GM20000 (cell line): ENCODE data around the gene B3GALT5.

Experiments
- DNase-seq: peaks from one replicate; pipeline ENCODE4 v3.0.0; 2012; ENCODE audit warnings: low spot score
- CTCF ChIP-seq: IDR thresholded peaks from 2 replicates; pipeline ENCODE4 v1.5.1; 2012; ENCODE audit warnings: mild to moderate bottlenecking, control low read depth; ENCODE audit errors: extremely low read depth, missing control alignments

B3GALT5 gene

GRCh38 chr21:39696618-39697017 is 83.9 kb downstream of the B3GALT5 start:
- no peak for TF ChIP-seq CTCF
- DNase-seq: no peak

- no peak for TF ChIP-seq CTCF
- no peak for DNase-seq
These were observed 87.6 kb downstream of the B3GALT5 start for GRCh38 chr21:39700318-39700717.

- no peak for DNase-seq
- no peak for TF ChIP-seq CTCF
These were observed 90.8 kb downstream of the B3GALT5 start for GRCh38 chr21:39703578-39703977.

GRCh38 chr21:39705849-39706248 is 93.1 kb downstream of the B3GALT5 start:
- TF ChIP-seq CTCF: no peak
- DNase-seq: no peak

- DNase-seq: no peak
- no peak for TF ChIP-seq CTCF
These were observed 94.6 kb downstream of the B3GALT5 start for GRCh38 chr21:39707316-39707715.

GRCh38 chr21:39710866-39711265 is 98.1 kb downstream of the B3GALT5 start:
- no peak for DNase-seq
- TF ChIP-seq CTCF: no peak

GRCh38 chr21:39712273-39712672 is 99.5 kb downstream of the B3GALT5 start:
- no peak for TF ChIP-seq CTCF
- no peak for DNase-seq
